G401 (cell line): ENCODE data around the gene TAF6. TPM values are rescaled to one million over a fixed set of nuclear protein-coding genes. Genes with fewer than 3 reads are reported as not detected.

Experiments
- total RNA-seq: library from RNA; depleted of rRNA; stranded (reverse); fragments of >200 nt; shearing (Covaris generic); gene quantifications from 2 replicates; pipeline ENCODE4 v1.2.3, GENCODE V29; 2014; rRNA removed

The TAF6 gene
- total RNA-seq, 1 experiment from 2014 or later = 45.6 TPM

Other genes starting within 250 kb of the TAF6 start
- gene OR2AE1, start 242.3 kb downstream of the TAF6 start, total RNA-seq = not detected in 2 replicates
- gene TRIM4, start 199.8 kb downstream of the TAF6 start, total RNA-seq = 10.0 and 12.9 TPM in 2 replicates
- not detected in 2 replicates for gene GJC3, start 189.7 kb downstream of the TAF6 start, total RNA-seq
- gene AZGP1, start 143.3 kb downstream of the TAF6 start, total RNA-seq = 1.1 TPM in 1 of 2 replicates, not detected in the other
- gene ZKSCAN1, start 103.8 kb downstream of the TAF6 start, total RNA-seq = 13.8 and 19.4 TPM in 2 replicates
- 12.2 and 23.1 TPM in 2 replicates for gene ZSCAN21, start 69.6 kb downstream of the TAF6 start, total RNA-seq
- gene ZNF3, start 37.6 kb downstream of the TAF6 start, total RNA-seq = 29.9 and 38.7 TPM in 2 replicates
- 100 and 151 TPM in 2 replicates for gene COPS6, start 30.4 kb downstream of the TAF6 start, total RNA-seq
- gene MCM7, start 18.0 kb downstream of the TAF6 start, total RNA-seq = 356 and 361 TPM in 2 replicates
- 19.7 and 34.3 TPM in 2 replicates for gene AP4M1, start 17.7 kb downstream of the TAF6 start, total RNA-seq
- 26.6 and 30.0 TPM in 2 replicates for gene CNPY4, start 276 bp upstream of the TAF6 start, total RNA-seq
- gene MBLAC1, start 7.6 kb upstream of the TAF6 start, total RNA-seq = 1.7 and 2.9 TPM in 2 replicates
- gene LAMTOR4, start 29.6 kb upstream of the TAF6 start, total RNA-seq = 97.5 and 231 TPM in 2 replicates
- 9.0 and 14.4 TPM in 2 replicates for gene TRAPPC14, start 39.4 kb upstream of the TAF6 start, total RNA-seq
- gene GAL3ST4, start 49.3 kb upstream of the TAF6 start, total RNA-seq = 0.81 TPM in 1 of 2 replicates, not detected in the other
- 8.8 and 9.0 TPM in 2 replicates for gene GPC2, start 58.0 kb upstream of the TAF6 start, total RNA-seq
- gene STAG3, start 58.6 kb upstream of the TAF6 start, total RNA-seq = 0.68 and 3.3 TPM in 2 replicates
- not detected in 2 replicates for gene PVRIG, start 100.6 kb upstream of the TAF6 start, total RNA-seq
- not detected in 2 replicates for gene SPDYE3, start 188.3 kb upstream of the TAF6 start, total RNA-seq
- gene PILRB, start 238.8 kb upstream of the TAF6 start, total RNA-seq = 14.7 and 21.5 TPM in 2 replicates